Inflammatory macrophage (primary cell): ENCODE data around the gene FANCL.
"Not testable (repeated sequence)": the region's sequence is repeated elsewhere in the genome, so short reads cannot be mapped to it uniquely, and the experiment has no call there.

Experiments used
- DNase-seq, 2 donors: peaks; one replicate each; pipeline ENCODE4 v3.0.0-alpha.2; 2020 to 2022

The FANCL gene

DNA sequence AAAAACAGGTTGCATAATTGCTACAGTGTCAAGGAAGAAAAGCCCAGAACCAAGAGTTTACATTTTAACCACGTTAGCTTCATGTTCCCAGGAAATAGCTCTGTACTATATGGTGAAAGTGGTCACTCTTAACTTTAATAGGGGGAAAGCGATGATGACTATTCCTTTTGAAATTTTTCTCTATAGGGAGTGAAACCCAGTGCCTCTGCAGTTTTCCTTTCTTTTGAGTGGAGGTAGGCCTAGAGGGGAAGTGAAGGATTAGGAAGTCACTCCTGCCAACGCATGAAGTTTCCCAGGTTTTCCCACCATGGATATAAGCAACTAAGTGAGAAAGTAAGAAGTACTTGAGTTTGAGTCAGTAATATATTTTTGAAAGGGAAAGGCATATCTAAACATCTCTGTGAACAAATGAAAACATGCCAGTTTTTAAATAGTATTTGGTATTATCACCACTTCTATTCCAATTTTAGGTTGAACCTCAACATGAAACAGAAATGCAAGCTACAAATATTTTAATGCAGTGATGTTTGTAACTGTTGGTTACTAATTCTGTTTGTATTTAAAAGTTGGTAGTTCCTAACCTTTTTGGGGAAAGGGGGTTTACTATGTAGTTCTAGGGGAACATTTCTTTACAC lies 102.6 kb downstream of the FANCL start:
- DNase-seq, result no peak

DNA sequence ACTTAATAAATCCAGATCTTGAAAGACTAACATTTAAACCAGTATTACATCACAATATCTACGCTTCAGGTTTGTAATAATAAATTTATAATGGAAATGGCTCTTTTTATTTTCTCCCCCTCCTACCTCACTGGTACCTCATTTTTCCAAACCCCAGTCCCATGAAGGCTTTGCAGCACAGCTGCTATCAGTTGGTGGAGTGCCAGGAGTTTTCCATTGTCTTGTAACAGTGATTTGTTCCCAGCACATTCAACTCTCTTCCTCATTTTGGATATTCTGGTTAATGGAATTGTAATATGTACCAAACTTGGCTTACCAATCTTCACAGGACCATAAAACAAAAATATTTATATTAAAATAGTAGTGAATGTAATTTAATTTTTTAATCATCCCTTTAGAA lies 103.3 kb downstream of the FANCL start:
- no peak for DNase-seq

DNA sequence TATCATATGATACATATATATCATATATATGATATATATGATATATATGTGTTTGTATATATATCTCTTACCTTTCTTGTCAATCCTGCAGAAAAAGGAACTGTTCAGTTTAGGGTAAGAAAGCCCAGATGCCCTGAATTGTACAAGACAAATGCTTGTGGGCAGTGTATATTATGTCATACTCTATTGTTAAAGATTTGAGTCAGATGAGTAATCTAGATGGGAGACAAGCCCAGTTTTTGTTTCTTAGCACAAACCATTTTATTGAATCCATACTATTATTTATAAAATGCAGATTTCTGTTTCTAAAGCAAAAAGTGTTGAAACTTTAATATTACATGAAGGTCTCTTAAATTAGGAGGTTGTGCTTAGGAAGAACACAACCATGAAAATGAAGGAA lies 103.9 kb downstream of the FANCL start:
- DNase-seq, result peak; percentile 51 to 64

DNA sequence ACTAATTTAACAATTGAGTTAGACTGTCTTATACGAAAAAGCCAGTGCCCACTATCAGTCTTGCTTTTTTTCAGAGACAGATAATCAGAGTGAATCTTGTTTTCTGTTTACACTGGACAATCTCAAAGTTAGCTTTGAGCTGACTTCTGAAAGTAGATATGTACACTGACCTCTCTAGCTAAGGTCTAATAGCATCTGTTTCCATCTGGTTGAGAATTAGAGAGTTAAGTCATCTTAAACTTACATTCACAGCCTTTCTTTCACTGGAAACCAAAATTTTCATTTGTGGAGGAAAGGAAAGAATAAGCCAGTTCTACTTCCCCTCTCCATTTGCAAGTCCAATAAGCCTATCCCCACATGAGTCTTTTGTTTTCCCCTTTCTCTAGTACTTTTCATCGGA lies 105.3 kb downstream of the FANCL start:
- DNase-seq, result no peak

DNA sequence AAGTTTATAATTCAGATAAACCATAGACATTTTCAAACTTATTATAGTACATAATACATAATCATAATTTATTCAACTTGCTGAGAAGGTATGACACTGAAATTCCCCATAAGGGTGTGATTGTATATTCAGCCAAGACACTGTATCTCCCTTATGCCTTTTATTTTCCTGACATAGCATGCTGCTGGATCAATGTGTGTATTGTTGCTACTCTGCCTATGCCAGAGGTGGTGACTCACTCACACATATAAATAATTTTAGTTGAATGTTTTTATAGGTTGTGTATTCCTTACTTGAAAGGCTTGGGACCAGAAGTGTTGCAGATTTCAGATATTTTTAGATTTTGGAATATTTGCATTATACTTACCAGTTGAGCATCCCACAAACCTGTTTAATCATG lies 107.7 kb downstream of the FANCL start:
- no peak for DNase-seq

DNA sequence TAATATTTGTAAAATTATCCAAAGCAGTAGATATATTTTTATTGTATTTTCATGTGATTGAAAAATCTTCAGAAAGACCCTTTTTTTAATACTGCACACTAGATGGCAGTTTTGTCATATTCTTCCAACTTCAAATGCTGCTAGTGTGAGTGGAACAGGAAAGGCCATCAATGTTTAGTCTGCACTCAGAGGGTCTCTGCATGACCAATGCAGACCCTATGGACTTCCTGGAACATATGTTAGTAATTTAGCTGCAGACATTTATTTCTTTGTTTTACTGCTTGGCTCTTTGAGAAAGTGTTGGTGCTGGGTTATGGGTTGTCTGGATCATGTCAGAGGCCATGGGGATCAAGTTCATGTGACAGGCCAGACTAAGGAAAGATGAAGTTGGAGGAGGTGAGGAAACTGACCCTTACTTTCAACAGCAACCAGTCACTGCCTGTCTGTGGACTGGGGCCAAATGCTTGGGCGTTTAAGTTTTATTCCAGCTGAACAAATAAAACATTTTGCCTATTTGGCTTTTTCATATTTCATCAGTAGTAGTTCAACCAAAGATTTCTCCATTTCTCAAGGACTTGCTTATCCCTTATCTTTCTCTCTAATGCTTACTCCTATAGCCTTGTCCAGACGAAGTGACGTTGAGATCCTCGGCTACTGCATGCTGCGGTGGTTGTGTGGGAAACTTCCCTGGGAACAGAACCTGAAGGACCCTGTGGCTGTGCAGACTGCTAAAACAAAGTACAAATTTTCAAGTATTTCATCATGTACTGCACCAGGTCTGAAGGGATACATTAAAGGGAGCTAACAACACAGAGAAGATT lies 109.7 kb downstream of the FANCL start:
- peak in 1 of 2 donors; percentile 45 for DNase-seq

DNA sequence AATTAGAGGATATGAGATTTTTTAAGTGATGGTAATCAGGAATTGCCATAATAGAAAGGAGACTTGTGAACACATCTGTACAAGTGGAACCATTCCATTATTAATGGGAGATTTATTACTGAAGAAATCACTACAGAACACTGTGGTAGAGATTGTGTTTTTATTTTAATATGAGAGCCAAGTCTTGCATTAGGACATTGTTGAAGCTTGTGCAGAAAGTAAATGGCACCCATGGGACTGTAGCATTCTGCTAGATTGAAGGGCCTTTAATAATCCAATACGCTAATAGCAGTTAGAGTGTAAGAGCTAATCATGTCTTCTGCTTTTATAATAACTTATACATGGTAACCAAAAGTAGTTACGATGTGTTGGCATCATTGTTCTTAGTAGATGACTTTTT lies 110.9 kb downstream of the FANCL start:
- no peak for DNase-seq

DNA sequence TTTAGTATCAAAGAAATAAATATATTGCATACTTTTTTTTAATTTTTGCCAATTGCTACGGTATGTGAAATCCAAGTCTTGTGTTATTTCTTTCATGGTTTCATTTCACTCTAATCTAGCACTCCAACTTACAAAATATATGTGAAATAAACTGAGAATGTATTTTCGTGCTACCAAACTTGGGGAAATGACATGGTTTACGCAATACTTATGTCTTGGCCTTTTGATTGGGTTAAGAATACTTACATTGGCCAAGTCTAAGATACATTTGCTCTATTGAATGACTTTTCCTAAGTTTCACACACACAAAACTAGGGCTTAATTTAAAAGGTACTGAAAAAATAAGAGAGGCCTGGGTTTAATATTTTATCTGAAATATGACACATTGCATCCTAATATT lies 114.0 kb downstream of the FANCL start:
- peak in 1 of 2 donors; percentile 15 for DNase-seq

DNA sequence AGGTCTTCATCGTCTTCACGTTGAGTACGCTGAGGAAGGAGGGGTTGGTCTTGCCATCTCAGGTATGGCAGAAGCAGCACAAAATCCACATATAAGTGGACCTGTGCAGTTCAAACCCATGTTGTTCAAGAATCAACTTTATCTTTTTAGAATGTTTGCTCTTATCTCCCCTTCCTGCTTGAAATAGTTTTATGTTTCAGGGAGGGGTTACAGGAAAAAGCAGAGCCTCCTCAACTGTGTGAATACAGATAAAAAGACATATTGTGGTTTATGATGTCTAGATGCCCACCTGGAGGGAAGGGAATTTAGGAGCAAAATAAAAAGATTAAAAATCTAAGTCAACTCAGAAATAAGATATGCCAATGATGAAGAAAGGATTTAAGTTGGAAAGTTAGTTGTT lies 118.6 kb downstream of the FANCL start:
- DNase-seq, result no peak

DNA sequence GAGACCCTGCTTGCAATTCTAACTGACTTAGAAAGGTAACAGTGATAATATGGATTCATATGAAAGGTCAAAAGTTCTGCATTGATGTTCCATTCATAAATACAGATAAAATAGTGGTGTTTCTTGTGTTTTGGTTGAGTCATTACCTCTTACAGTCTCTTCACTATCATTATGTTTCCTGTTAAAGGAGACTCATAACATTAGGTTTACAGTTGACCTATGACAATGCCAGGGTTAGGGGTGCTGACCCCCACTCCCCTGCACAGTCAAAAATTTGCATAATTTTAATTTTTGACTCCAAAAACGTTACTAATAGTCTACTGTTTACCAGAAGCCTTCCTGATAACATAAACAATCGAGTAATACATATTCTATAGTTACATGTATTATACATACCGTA lies 119.1 kb downstream of the FANCL start:
- no peak for DNase-seq

DNA sequence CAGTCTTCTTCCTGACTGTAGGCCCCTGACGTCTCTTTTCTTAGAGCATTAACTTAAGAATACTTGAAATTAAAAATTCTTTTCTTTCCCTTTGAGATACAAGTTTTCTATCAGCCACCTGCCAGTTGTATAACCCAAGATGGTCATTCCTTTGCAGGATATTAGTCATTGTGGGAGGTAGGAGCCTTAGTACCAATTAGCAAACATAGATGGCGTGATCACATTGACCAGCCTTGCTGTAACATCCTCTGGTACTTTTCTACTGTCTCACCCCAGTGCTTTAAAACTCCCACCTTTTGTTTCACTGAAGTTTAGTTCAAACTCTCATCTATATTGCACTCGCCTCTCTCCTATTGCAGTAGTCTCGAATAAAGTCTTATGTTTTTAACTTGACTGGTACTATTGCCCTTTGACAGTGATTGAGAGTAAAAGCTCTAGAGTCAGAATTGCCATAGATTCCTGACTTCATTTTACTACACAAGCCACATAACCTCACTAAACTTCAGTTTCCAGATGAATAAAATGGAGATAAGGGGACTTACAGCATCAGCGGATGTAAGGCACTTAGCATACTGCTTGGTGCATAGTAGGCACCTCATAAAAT lies 120.4 kb downstream of the FANCL start:
- DNase-seq, result no peak

DNA sequence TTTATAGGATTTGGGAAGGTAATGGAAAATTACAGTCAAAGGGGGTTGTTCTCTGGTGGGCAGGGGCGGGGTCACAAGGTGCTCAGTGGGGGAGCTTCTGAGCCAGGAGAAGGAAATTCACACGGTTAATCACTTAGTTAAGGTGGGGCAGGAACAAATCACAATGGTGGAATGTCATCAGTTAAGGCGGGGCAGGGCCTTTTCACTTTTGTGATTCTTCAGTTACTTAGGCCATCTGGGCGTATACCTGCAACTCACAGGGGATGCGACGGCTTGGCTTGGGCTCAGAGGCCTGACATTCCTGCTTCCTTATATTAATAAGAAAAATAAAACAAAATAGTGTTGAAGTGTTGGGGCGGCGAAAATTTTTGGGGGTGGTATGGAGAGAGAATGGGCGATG lies 127.6 kb downstream of the FANCL start:
- not testable (repeated sequence) for DNase-seq

DNA sequence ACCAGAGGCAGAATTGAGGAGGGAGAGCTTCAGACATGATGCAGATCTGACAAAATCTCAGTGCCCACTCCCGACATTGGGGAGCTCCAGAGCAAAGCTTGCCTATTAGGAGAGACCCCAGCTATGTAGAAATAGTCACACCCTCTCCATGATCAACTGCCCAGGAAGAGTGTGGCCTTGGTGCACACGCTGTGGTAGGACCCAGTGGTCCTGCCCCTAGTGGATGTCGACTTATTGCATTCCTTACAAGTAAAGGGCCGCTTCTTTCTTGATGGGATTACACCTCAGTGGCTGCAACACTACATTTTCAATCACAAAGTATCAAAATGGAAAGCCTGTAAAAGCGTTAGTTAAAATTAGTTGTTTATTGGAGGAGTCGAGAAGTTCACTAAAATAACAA lies 130.4 kb downstream of the FANCL start:
- DNase-seq, result no peak

DNA sequence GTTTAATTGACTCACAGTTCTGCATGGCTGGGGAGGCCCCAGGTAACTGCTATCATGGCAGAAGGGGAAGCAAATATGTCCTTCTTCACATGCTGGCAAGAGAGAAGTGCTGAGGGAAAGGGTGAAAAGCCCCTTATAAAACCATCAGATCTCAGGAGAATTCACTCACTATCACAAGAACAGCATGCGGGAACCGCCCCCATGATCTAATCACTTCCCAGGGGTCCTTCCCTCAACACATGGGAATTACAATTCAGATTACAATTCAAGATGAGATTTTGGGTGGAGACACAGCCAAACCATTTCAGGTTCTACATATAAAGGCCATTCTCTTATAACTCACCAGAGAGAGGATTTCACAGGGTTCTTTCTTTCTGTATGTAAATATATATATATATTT lies 131.6 kb downstream of the FANCL start:
- DNase-seq, result no peak
